ENCODE data around the gene EVA1C. TPM values are rescaled to one million over a fixed set of nuclear protein-coding genes. Genes with fewer than 3 reads are reported as not detected.

EVA1C gene
- total RNA-seq, 1 experiment from 2014 or later, result 29.3 TPM

GRCh38 chr21:32523463-32523862, 111.0 kb downstream of the EVA1C start:
- BruUV-seq (replicated peaks), result no TSS peak
- TF ChIP-seq SRF (IDR thresholded peaks at IDR 0.05; ENCODE audit: low read depth) (no peak), EGR1 (IDR thresholded peaks at IDR 0.05; ENCODE audit: low read depth) (no peak), JUND (IDR thresholded peaks at IDR 0.05) (no peak), EZH2 (IDR thresholded peaks at IDR 0.05) (no peak), CTCF (IDR thresholded peaks at IDR 0.05 in 2 of 3, conservative IDR thresholded peaks at IDR 0.05 in 1 of 3; ENCODE audit: borderline replicate concordance in 1 of 3, insufficient read depth in 1 of 3, low read depth in 2 of 3, low read length in 2 of 3) (no peak), CBX3 (IDR thresholded peaks at IDR 0.05; ENCODE audit: low read depth) (no peak), FOSL1 (IDR thresholded peaks at IDR 0.05; ENCODE audit: low read depth) (no peak), CEBPB (IDR thresholded peaks at IDR 0.05; ENCODE audit: low read depth) (no peak), ZNF274 (IDR thresholded peaks at IDR 0.05; ENCODE audit: low read depth, low read length) (no peak), POLR2A (IDR thresholded peaks at IDR 0.05; ENCODE audit: borderline replicate concordance, extremely low read depth, insufficient read depth, insufficient read length) (no peak)
- Histone ChIP-seq H3K9me2 (ENCODE audit: insufficient read depth) (no peaks in the 10 kb centered on the region), H3K79me2 (ENCODE audit: insufficient read depth, low read length) (no peaks in the 10 kb centered on the region), H2AFZ (ENCODE audit: low read depth, low read length, poor library complexity, severe bottlenecking) (no peak overlapping the region), H3K4me2 (ENCODE audit: low read length) (no peak overlapping the region), H3K9me3 (ENCODE audit: control insufficient read depth in 1 of 2, insufficient read depth in 1 of 2, low read depth in 1 of 2, low read length in 2 of 2) (no peaks in the 10 kb centered on the region), H3K4me3 (replicated peaks in 1 of 2; ENCODE audit: low read depth in 1 of 2, low read length in 2 of 2) (no peak overlapping the region), H3K36me3 (ENCODE audit: control insufficient read depth in 1 of 2, insufficient read depth in 2 of 2, low read length in 2 of 2) (no peaks in the 10 kb centered on the region), H3K27me3 (ENCODE audit: insufficient read depth, low read length) (no peaks in the 10 kb centered on the region), H3K27ac (ENCODE audit: low read depth, low read length) (no peak overlapping the region), H3K9ac (ENCODE audit: low read length) (no peak overlapping the region), H4K20me1 (ENCODE audit: insufficient read depth) (no peaks in the 10 kb centered on the region), H3K4me1 (ENCODE audit: control insufficient read depth in 1 of 2, insufficient read depth in 2 of 2, low read length in 2 of 2) (peaks cover 5 to 18% of the 10 kb centered on the region in 2 experiments)
- ATAC-seq, result no peak
- intact Hi-C loops (cut with micrococcal nuclease), result no loop called here
- ChIA-PET RAD21 (ENCODE audit: low non-redundant PET in 1 of 2, low total read pairs in 2 of 2, uncharacterized antibody in 2 of 2, unreplicated experiment in 2 of 2) (no interaction called here), CTCF (no interaction called here), POLR2A (no interaction called here)
- DNase-seq (ENCODE audit: low read depth, low spot score), result no peak

Measured in HCT116 (cell line).